Breast epithelium (tissue), 3 donors: ENCODE data around the gene MAP3K21.

Experiments
- POLR2A ChIP-seq: fragments of 450-650 bp; IDR thresholded peaks from one replicate; pipeline ENCODE4 v1.6.1; 2016; ENCODE audit warnings: antibody characterized with exemption, mild to moderate bottlenecking, moderate library complexity
- POLR2AphosphoS5 ChIP-seq, 3 donors: sonication (generic); formaldehyde crosslinking; IDR thresholded peaks; one replicate each; pipeline ENCODE4 v1.6.1; 2017; ENCODE audit warnings: antibody characterized with exemption in 3 of 3
- TF ChIP-seq, protein P1 (sequence below), 3 donors: fragments of 450-650 bp; IDR thresholded peaks; one replicate each; pipeline ENCODE4 v1.5.1; 2016 to 2017; ENCODE audit warnings: antibody characterized with exemption in 3 of 3, mild to moderate bottlenecking in 3 of 3, moderate library complexity in 3 of 3

DNA sequence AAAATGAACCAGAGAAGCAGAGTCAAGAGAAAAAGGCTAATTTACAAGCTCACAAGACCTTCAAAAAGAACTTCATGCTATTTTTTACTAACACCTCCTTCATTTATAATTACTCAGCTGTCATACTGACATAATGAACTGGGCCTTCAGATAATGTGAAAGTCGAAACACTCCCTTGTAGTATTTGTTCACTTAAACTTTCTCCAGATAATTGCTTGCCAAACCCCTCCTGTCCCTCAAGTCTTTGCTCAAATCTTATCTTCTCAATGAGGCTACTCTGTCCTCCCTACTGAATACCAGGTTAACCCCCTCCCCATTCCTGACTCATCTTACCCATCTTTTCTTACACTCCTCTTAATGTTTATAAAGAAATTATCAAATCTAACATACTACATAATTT is 11.1 kb upstream of the MAP3K21 start:
- TF ChIP-seq, protein P1, sequence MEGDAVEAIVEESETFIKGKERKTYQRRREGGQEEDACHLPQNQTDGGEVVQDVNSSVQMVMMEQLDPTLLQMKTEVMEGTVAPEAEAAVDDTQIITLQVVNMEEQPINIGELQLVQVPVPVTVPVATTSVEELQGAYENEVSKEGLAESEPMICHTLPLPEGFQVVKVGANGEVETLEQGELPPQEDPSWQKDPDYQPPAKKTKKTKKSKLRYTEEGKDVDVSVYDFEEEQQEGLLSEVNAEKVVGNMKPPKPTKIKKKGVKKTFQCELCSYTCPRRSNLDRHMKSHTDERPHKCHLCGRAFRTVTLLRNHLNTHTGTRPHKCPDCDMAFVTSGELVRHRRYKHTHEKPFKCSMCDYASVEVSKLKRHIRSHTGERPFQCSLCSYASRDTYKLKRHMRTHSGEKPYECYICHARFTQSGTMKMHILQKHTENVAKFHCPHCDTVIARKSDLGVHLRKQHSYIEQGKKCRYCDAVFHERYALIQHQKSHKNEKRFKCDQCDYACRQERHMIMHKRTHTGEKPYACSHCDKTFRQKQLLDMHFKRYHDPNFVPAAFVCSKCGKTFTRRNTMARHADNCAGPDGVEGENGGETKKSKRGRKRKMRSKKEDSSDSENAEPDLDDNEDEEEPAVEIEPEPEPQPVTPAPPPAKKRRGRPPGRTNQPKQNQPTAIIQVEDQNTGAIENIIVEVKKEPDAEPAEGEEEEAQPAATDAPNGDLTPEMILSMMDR (IDR thresholded peaks at IDR 0.05): no peak
- TF ChIP-seq POLR2AphosphoS5 (IDR thresholded peaks at IDR 0.05) (no peak), POLR2A (no peak)
